C4-2B (cell line): ENCODE data around the gene TSGA10.

ENCODE experiments used
- CTCF ChIP-seq: fragments of 450-650 bp; conservative IDR thresholded peaks from 2 replicates; pipeline ENCODE4 v1.5.1; 2017; ENCODE audit warnings: mild to moderate bottlenecking
- ZFX ChIP-seq: fragments of 450-650 bp; IDR thresholded peaks from 2 replicates; pipeline ENCODE4 v1.6.1; 2017

DNA sequence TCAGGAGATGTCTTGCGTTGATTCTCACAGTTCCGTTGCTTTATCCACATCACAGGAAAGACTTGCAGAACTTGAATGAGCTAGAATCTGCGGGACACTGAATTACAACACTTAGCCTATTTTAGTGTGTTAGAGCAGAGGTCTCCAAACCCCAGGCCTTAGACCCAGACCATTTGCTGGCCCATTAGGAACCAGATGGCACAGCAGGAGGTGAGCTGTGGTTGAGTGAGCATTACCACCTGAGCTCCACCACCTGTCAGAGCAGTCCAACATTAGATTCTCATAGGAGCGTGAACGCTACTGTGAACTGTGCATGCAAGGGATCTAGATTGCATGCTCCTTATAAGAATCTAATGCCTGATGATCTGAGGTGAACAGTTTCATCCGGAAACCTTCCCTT is 30.1 kb upstream of the TSGA10 start:
- TF ChIP-seq CTCF, result no peak
- no peak for TF ChIP-seq ZFX
